H9 (cell line): ENCODE data around the gene CD207. TPM values are rescaled to one million over a fixed set of nuclear protein-coding genes. Genes with fewer than 3 reads are reported as not detected.

Experiments used
- DNase-seq: peaks from one replicate; pipeline ENCODE4 v3.0.0-alpha.2; 2017
- H2AFZ ChIP-seq: one replicate; pipeline ENCODE4 v1.6.1; 2013; ENCODE audit warnings: mild to moderate bottlenecking, low read length, control low read depth, moderate library complexity
- H2AK5ac ChIP-seq: 2 replicates; pipeline ENCODE4 v1.6.1; 2013; ENCODE audit warnings: low read length, control low read depth, mixed read lengths; ENCODE audit not compliant: insufficient read length
- H2BK120ac ChIP-seq: one replicate; pipeline ENCODE4 v1.6.1; 2013; ENCODE audit warnings: low read depth, mild to moderate bottlenecking, low read length, control low read depth, inconsistent platforms; ENCODE audit not compliant: poor library complexity, severe bottlenecking
- H2BK12ac ChIP-seq: 2 replicates; pipeline ENCODE4 v1.6.1; 2013; ENCODE audit warnings: low read length, control low read depth, mixed read lengths, low read depth; ENCODE audit not compliant: insufficient read length
- H2BK15ac ChIP-seq: 2 replicates; pipeline ENCODE4 v1.6.1; 2013; ENCODE audit warnings: low read depth, low read length, control low read depth
- H2BK20ac ChIP-seq: one replicate; pipeline ENCODE4 v1.6.1; 2013; ENCODE audit warnings: low read depth, mild to moderate bottlenecking, low read length, control low read depth, inconsistent platforms; ENCODE audit not compliant: poor library complexity, severe bottlenecking
- H2BK5ac ChIP-seq: 2 replicates; pipeline ENCODE4 v1.6.1; 2013; ENCODE audit warnings: low read length, control low read depth, mixed read lengths; ENCODE audit not compliant: insufficient read length
- H3K14ac ChIP-seq: 2 replicates; pipeline ENCODE4 v1.6.1; 2013; ENCODE audit warnings: low read length, control low read depth; ENCODE audit not compliant: insufficient read depth
- H3K18ac ChIP-seq: 2 replicates; pipeline ENCODE4 v1.6.1; 2013; ENCODE audit warnings: low read depth, mild to moderate bottlenecking, mixed read lengths, low read length, control low read depth; ENCODE audit not compliant: insufficient read length
- H3K23ac ChIP-seq: 2 replicates; pipeline ENCODE4 v1.6.1; 2013; ENCODE audit warnings: low read length, control low read depth, mixed read lengths, low read depth; ENCODE audit not compliant: insufficient read length
- H3K23me2 ChIP-seq: 2 replicates; pipeline ENCODE4 v1.6.1; 2013; ENCODE audit warnings: low read depth, mild to moderate bottlenecking, mixed read lengths, low read length, control low read depth; ENCODE audit not compliant: insufficient read length, poor library complexity, severe bottlenecking
- H3K27ac ChIP-seq: 2 replicates; pipeline ENCODE4 v1.5.1; 2013; ENCODE audit warnings: low read length, control low read depth, mixed read lengths, low read depth; ENCODE audit not compliant: insufficient read length
- H3K27me3 ChIP-seq: 2 replicates; pipeline ENCODE4 v1.6.1; 2013; ENCODE audit warnings: low read length, control low read depth, inconsistent platforms; ENCODE audit not compliant: insufficient read depth
- H3K4ac ChIP-seq: 2 replicates; pipeline ENCODE4 v1.6.1; 2013; ENCODE audit warnings: low read depth, mild to moderate bottlenecking, control low read depth, inconsistent platforms, low read length, moderate library complexity
- H3K4me1 ChIP-seq: 2 replicates; pipeline ENCODE4 v1.6.1; 2013; ENCODE audit warnings: low read length, control low read depth, inconsistent platforms; ENCODE audit not compliant: insufficient read depth
- H3K4me2 ChIP-seq: 2 replicates; pipeline ENCODE4 v1.6.1; 2013; ENCODE audit warnings: low read length, control low read depth, mixed read lengths; ENCODE audit not compliant: insufficient read length, insufficient read depth
- H3K56ac ChIP-seq: 2 replicates; pipeline ENCODE4 v1.6.1; 2013; ENCODE audit warnings: low read depth, mild to moderate bottlenecking, mixed read lengths, low read length, control low read depth; ENCODE audit not compliant: insufficient read length
- H3K79me1 ChIP-seq: 2 replicates; pipeline ENCODE4 v1.6.1; 2013; ENCODE audit warnings: low read depth, mild to moderate bottlenecking, moderate library complexity, low read length, control low read depth, inconsistent platforms; ENCODE audit not compliant: insufficient read depth, poor library complexity, severe bottlenecking
- H3K79me2 ChIP-seq: 2 replicates; pipeline ENCODE4 v1.6.1; 2013; ENCODE audit warnings: low read length, control low read depth, inconsistent platforms; ENCODE audit not compliant: insufficient read depth
- H3K9ac ChIP-seq: 2 replicates; pipeline ENCODE4 v1.6.1; 2013; ENCODE audit warnings: low read length, control low read depth, mixed read lengths; ENCODE audit not compliant: insufficient read length; ENCODE audit errors: extremely low read depth
- H3K9me3 ChIP-seq: one replicate; pipeline ENCODE4 v1.6.1; 2013; ENCODE audit warnings: low read depth, low read length, inconsistent platforms; ENCODE audit not compliant: control insufficient read depth
- H3T11ph ChIP-seq: one replicate; pipeline ENCODE4 v1.6.1; 2013; ENCODE audit warnings: mild to moderate bottlenecking, low read length, control low read depth, inconsistent platforms
- H4K20me1 ChIP-seq: one replicate; pipeline ENCODE4 v1.6.1; 2013; ENCODE audit not compliant: control insufficient read depth, insufficient read length, insufficient read depth
- H4K5ac ChIP-seq: 2 replicates; pipeline ENCODE4 v1.6.1; 2013; ENCODE audit warnings: low read depth, mild to moderate bottlenecking, mixed read lengths, low read length, control low read depth; ENCODE audit not compliant: insufficient read length
- H4K8ac ChIP-seq: replicated peaks from 2 replicates; pipeline ENCODE4 v1.6.1; 2013; ENCODE audit warnings: low read length, control low read depth, mixed read lengths, low read depth; ENCODE audit not compliant: insufficient read length
- H4K91ac ChIP-seq: 2 replicates; pipeline ENCODE4 v1.6.1; 2013; ENCODE audit warnings: low read depth, mild to moderate bottlenecking, moderate library complexity, mixed read lengths, low read length, control low read depth; ENCODE audit not compliant: insufficient read length
- H3K27ac Mint-ChIP-seq, 3 experiments: 2 replicates in 2 of 3; 3 replicates in 1 of 3; pipeline ENCODE4 v1.8.0; 2020 to 2021; ENCODE audit warnings: mixed read lengths in 3 of 3, mild to moderate bottlenecking in 1 of 3, moderate library complexity in 1 of 3
- H3K27me3 Mint-ChIP-seq: 2 replicates; pipeline ENCODE4 v1.8.0; 2021; ENCODE audit warnings: low read depth, mild to moderate bottlenecking, moderate library complexity, mixed read lengths
- H3K36me3 Mint-ChIP-seq, 3 experiments: 2 replicates in 2 of 3; 3 replicates in 1 of 3; pipeline ENCODE4 v1.8.0; 2020 to 2021; ENCODE audit warnings: low read depth in 3 of 3, mixed read lengths in 3 of 3; ENCODE audit not compliant: insufficient read depth in 1 of 3
- H3K4me1 Mint-ChIP-seq, 2 experiments: 2 replicates each; pipeline ENCODE4 v1.8.0; 2020; ENCODE audit warnings: mixed read lengths in 2 of 2
- H3K4me3 Mint-ChIP-seq, 2 experiments: 2 replicates in 1 of 2; 3 replicates in 1 of 2; pipeline ENCODE4 v1.8.0; 2020 to 2021; ENCODE audit warnings: mild to moderate bottlenecking in 2 of 2, mixed read lengths in 2 of 2, moderate library complexity in 1 of 2
- H3K9me3 Mint-ChIP-seq, 2 experiments: 2 replicates in 1 of 2; 3 replicates in 1 of 2; pipeline ENCODE4 v1.8.0; 2020; ENCODE audit warnings: mild to moderate bottlenecking in 2 of 2, mixed read lengths in 2 of 2, moderate library complexity in 1 of 2
- CTCF ChIP-seq: fragments of 200-600 bp; sonication (generic); conservative IDR thresholded peaks from 3 replicates; pipeline ENCODE4 v1.8.0; 2021; ENCODE audit warnings: antibody characterized with exemption, mild to moderate bottlenecking
- WGBS: extraction: QIAGEN DNeasy Blood & Tissue Kit; methylation state at CpG from one replicate; pipeline ENCODE4 v1.1.7; 2013; ENCODE audit warnings: missing lambda C conversion rate, low lambda C conversion rate, mixed read lengths; ENCODE audit not compliant: insufficient read length; ENCODE audit errors: extremely low coverage; 5-methylcytosine and 5-hydroxymethylcytosine counted together
- total RNA-seq: library from RNA; stranded (reverse); gene quantifications from 2 replicates; pipeline ENCODE4 v1.2.1, GENCODE V29; 2021

CD207 gene
- total RNA-seq, 1 experiment from 2014 or later: not detected

GRCh38 chr2:70830366-70830765 lies 5.2 kb downstream of the CD207 start:
- H2BK20ac ChIP-seq: no peak overlapping the region
- H3K4me2 ChIP-seq: no peak overlapping the region
- H2BK5ac ChIP-seq: no peak overlapping the region
- no peaks in the 10 kb centered on the region for H3K27me3 ChIP-seq
- H3K56ac ChIP-seq: no peak overlapping the region
- Mint-ChIP-seq H3K4me1 (peaks cover 16 to 20% of the 10 kb centered on the region in 2 experiments), H3K9me3 (no peaks in the 10 kb centered on the region), H3K4me3 (no peak overlapping the region), H3K27ac (no peak overlapping the region), H3K36me3 (no peaks in the 10 kb centered on the region), H3K27me3 (peaks cover 47% of the 10 kb centered on the region)
- no peaks in the 10 kb centered on the region for H3K9me3 ChIP-seq
- H4K91ac ChIP-seq: no peak overlapping the region
- H3K4me1 ChIP-seq: peaks cover 2% of the 10 kb centered on the region; the same call in 1 of the 2 replicates
- H3K23me2 ChIP-seq: no peaks in the 10 kb centered on the region
- no peak overlapping the region for H2BK12ac ChIP-seq
- no peak overlapping the region for H3K27ac ChIP-seq
- no CpG with 5 or more reads among the region's 5 CpGs for WGBS
- H3K79me2 ChIP-seq: no peaks in the 10 kb centered on the region
- H4K5ac ChIP-seq: no peak overlapping the region
- H3K18ac ChIP-seq: no peak overlapping the region
- no peak overlapping the region for H3T11ph ChIP-seq
- DNase-seq: no peak
- H2BK15ac ChIP-seq: no peak overlapping the region
- no peak overlapping the region for H3K14ac ChIP-seq
- H3K4ac ChIP-seq: no peak overlapping the region
- H2AFZ ChIP-seq: no peak overlapping the region
- no peak overlapping the region for H3K23ac ChIP-seq
- TF ChIP-seq CTCF: no peak
- H4K8ac ChIP-seq: no peak overlapping the region
- H2AK5ac ChIP-seq: no peak overlapping the region
- H4K20me1 ChIP-seq: no peaks in the 10 kb centered on the region
- no peak overlapping the region for H3K9ac ChIP-seq
- no peaks in the 10 kb centered on the region for H3K79me1 ChIP-seq
- H2BK120ac ChIP-seq: no peak overlapping the region
